HG03457 (cell line): ENCODE results near the gene ZNF155.
A peak's percentile ranks its signal among the peaks of the same experiment; 100 is the strongest.
"Not testable (repeated sequence)": the region's sequence is repeated elsewhere in the genome, so short reads cannot be mapped to it uniquely, and the experiment has no call there.

Experiments
- ATAC-seq: cut with Tn5 transposase; IDR thresholded peaks from one replicate; pipeline ENCODE4 v1.9.1; 2021; ENCODE audit warnings: moderate number of reproducible peaks; ENCODE audit not compliant: unreplicated experiment

Gene ZNF155

DNA sequence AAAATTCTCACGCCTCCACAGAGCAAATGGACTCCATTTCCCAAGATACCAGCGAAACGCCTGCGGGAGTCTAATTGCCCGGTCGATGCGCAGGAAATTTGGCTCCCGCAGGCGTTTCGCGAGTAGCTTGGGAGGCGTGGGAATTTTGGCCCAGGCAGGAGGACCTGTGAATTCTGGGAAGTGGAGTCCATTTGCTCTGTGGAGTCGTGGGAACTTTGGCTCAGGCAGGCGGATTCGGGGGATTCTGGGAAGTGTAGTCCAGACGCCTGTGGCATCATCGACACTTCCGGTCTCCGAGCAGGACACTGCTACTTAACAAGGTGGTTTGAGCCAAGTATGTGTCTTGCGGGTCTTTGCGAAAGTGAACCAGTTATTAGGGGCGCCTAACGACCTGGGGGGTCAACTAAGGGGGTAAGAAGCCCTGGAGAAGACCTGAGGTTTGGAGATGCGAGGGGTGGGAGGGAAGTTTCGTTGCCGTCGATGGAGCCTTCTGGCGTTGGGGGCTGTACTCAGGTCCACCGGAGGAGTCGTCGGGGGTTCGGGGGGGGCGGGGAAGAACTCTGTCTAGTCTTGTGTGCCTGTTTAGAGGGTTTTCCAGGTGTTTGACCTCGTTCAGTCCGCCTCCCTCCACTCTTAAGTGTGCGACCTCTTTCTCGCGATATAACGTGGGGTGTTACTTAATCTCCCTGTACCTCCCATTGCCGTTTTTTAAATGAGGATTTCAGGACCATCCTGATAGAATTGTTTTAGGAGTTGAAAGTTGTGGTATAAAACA lies at the start of gene ZNF155:
ZNF155 (plus strand) TSS at position 277 of the 775 bp plus-strand sequence. CDS start 4,356 bp downstream, outside the sequence.
- ATAC-seq: peak; percentile 72

DNA sequence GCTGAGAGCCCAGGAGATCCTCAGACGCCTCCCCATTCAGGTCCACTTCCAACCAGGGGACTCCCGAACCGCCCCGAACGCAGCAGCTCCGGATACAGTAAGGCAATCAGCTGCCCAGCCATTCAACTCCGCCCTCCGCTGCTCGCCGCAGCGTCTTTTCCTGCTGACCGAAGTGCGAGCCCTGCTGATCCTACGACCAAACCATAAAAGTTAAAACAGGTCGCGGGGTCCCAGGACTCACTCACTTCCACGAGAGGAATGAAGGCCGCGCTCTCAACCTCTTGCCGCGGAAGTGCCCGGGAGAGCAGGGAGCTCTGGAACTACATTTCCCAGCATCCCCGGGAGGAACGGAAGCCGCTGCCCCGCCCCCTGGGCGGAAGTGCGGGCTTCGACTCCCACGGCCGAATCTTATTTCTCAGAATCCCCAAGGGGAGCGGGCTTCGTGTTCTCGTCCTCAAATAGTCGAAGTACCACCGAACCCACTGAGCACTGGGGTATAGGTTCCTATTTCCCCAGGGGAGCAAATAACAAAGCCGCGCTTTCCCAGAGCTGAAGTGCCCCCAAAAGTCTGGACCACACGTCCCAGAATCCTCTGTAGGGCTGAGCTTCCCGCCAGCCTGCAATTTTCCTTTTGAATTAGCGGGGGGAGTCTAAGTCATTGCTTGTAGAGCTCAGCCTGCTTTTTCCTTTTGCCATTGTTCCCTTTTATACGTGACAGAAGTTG lies 48.8 kb upstream of the ZNF155 start, which contains the start of gene ZNF45:
ZNF45 (minus strand) TSS at position 298 of the 724 bp plus-strand sequence. CDS start 13,097 bp downstream, outside the sequence.
- ATAC-seq: peak; percentile 64

- no peak for ATAC-seq
Measured at GRCh38 chr19:43936188-43936587, 47.8 kb upstream of the ZNF155 start.

DNA sequence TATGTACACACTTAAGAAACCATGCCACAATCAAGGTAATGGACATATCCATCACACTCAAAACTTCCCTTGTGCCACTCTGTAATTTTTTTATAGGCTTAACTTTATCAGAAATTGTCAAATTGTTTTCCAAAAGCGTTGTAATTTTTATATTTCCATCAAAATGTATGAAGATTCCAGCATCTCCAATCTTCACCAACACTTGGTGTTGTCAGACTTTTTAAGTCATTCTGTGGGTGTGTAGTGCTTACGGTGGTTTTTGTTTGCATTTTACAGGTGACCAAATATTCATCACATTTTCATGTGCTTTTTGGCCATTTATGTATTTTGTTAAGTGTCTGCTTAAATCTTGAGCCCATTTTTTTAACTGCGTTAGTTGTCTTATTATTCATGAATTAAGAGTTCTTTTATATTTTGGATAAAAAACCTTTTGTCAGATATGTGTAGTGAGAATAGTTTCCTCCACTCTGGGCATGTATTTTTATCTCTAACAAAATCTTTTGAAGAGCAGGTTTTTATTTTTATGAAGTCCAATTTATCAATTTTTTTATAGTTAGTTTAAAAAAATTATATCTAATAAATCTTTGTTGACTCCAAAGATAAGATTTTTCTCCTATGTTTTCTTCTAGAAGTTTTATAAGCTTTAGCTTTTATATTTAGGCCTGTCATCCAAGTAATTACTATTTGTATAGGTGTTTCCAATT lies 44.3 kb upstream of the ZNF155 start:
- ATAC-seq: no peak

DNA sequence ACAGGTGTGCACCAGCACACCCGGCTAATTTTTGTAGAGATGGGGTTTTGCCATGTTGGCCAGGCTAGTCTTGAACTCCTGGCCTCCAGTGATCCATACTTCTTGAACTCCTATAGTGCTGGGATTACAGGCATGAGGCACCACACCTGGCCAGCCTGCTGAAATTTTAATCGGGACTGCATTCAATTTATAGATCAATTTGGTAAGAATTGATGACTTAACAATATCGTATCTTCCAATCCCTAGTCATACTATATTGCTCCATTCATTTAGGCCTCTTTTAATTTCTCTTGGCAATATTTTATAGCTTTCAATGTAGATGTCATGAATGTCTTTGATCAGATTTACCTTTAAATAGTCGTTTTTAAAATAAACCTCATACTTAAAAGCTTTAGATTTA lies 43.3 kb upstream of the ZNF155 start:
- ATAC-seq: no peak

GRCh38 chr19:43941209-43941608 lies 42.8 kb upstream of the ZNF155 start:
- no peak for ATAC-seq

DNA sequence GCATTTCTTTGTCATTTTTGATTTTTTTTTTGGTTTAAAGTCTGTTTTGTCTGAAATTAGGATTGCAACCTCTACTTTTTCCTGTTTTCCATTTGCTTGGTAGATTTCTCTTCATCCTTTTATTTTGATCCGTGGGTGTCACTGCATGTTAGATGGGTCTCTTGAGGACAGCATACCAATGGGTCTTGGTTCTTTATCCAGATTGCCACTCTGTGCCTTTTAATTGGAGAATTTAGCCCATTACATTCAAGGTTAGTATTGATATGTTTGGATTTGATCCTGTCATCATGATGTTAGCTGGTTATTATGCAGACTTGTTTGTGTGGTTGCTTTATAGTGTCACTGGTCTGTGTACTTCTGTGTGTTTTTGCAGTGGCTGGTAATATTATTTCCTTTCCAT lies 36.6 kb upstream of the ZNF155 start:
- ATAC-seq: not testable (repeated sequence)

GRCh38 chr19:43949803-43950202 lies 34.2 kb upstream of the ZNF155 start:
- not testable (repeated sequence) for ATAC-seq

GRCh38 chr19:43950834-43951645 lies 32.9 kb upstream of the ZNF155 start, which contains the start of gene ZNF221:
Gene ZNF221 (plus strand): TSS chr19:43951228. CDS start chr19:43962727, 11,499 bp downstream.
- peak; percentile 77 for ATAC-seq

GRCh38 chr19:43956827-43957226 lies 27.2 kb upstream of the ZNF155 start:
- no peak for ATAC-seq

GRCh38 chr19:43957891-43958290 lies 26.1 kb upstream of the ZNF155 start:
- no peak for ATAC-seq

GRCh38 chr19:43960411-43960810 lies 23.6 kb upstream of the ZNF155 start:
- ATAC-seq: no peak

DNA sequence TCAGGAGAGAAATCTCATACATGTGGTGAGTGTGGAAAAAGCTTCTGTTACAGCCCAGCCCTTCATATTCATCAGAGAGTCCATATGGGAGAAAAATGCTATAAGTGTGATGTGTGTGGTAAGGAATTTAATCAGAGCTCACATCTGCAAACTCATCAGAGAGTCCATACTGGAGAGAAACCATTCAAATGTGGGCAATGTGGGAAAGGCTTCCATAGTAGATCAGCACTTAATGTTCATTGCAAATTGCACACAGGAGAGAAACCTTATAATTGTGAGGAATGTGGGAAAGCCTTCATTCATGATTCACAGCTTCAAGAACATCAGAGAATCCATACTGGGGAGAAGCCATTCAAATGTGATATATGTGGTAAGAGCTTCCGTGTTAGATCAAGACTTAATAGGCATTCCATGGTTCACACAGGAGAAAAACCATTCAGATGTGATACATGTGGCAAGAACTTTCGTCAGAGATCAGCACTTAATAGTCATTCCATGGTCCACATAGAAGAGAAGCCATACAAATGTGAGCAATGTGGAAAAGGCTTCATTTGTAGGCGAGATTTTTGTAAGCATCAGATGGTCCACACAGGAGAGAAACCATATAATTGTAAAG lies 17.8 kb upstream of the ZNF155 start:
- no peak for ATAC-seq

- ATAC-seq: no peak
Measured at GRCh38 chr19:43976732-43977131, 7.3 kb upstream of the ZNF155 start.

- no peak for ATAC-seq
Measured at GRCh38 chr19:43983544-43983911, 460 bp upstream of the ZNF155 start.

- no peak for ATAC-seq
Measured at GRCh38 chr19:43984687-43985000, 656 bp downstream of the ZNF155 start.

- no peak for ATAC-seq
Measured at GRCh38 chr19:43997631-43998290, 13.8 kb downstream of the ZNF155 start.

DNA sequence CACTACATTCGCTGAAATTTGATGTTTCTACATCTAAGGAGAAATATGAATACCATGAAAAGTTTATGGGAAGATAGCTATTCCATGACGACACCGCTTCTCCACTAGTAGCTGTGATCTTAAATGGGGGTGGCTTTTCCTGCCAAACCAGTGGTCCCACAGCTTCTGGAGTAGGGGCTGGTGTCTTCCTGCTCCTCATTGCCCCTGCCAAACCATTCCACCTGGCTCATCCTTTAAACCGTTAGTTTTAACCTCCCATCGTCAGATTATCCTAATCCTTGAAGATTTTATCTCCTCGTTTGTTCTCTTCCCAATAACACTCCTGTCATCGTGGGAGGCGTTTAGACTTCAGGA lies 18.2 kb downstream of the ZNF155 start:
- ATAC-seq: no peak

DNA sequence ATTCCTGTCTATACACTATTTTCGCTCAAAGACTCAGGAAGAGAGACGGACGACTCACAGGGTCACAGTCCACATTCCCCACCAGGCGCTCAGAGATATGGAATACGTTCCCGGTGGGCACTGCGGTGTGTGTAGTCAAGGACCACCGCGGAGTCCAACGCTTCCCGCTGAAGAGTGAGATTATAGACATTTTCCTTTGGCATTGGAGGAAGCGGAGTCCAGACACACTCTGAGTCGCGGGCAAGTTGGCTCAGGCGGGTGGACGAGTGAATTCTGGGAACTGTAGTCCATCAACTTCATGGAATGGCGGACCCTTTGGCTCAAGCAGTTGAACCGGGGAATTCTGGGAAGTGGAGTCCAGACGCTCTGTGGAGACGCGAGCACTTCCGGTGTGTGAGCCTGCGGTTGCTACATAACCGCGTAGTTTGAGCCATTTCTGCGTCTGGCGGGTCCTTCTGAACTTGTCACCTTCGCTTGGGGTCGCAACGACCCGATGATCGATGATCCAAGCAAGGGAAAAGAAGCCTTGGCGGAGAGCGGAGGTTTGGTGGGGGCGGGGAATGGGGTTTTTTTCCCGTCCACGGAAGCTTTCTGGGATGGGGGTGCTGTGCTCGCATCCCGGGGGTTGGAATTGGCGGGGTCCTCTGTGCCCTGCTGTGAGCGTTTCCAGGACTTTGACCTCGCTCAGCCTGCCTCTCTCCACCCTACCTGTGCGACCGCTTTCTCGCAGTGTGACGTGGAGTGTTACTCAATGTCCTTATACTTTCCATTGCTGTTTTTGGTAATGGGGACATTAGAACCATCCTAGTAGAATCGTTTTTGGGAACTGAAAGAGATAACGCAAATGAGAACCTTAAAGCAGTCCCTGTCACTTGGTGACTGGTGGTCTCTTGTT lies 18.8 kb downstream of the ZNF155 start, which contains the start of gene ZNF230:
ZNF230 (plus strand) TSS at position 392 of the 895 bp plus-strand sequence. CDS start 4,122 bp downstream, outside the sequence.
- ATAC-seq: peak; percentile 89
